Gastrocnemius medialis (tissue), 4 donors: Measurements from ENCODE around the gene DBNL. TPM values are rescaled to one million over a fixed set of nuclear protein-coding genes. Genes with fewer than 3 reads are reported as not detected.

Experiments used
- ATAC-seq, 2 donors: fragments of 150-250 bp; one replicate each; pipeline ENCODE4 v1.9.1; 2016
- DNase-seq, 2 donors: peaks; one replicate each; pipeline ENCODE4 v3.0.0-alpha.2; 2019
- H3K27ac ChIP-seq, 4 donors: fragments of 200-600 bp; sonication (generic); 1 replicate in 1 of 4; 2 replicates in 3 of 4; pipeline ENCODE4 v1.5.1; 2016 to 2018; ENCODE audit warnings: mild to moderate bottlenecking in 2 of 4, moderate library complexity in 1 of 4
- H3K27me3 ChIP-seq, 3 donors: fragments of 200-600 bp; sonication (generic) in 2 of 3; 1 replicate in 1 of 3; 2 replicates in 2 of 3; pipeline versions ENCODE4 v1.5.1 to v1.6.0; 2016 to 2019; ENCODE audit warnings: mild to moderate bottlenecking in 1 of 3, moderate library complexity in 1 of 3
- H3K36me3 ChIP-seq, 2 donors: fragments of 200-600 bp; sonication (generic) in 1 of 2; one replicate each; pipeline ENCODE4 v1.5.1; 2017 to 2018
- H3K4me1 ChIP-seq, 2 donors: fragments of 200-600 bp; sonication (generic) in 1 of 2; one replicate each; pipeline ENCODE4 v1.5.1; 2016 to 2017; ENCODE audit warnings: mild to moderate bottlenecking in 2 of 2
- H3K4me3 ChIP-seq, 4 donors: fragments of 200-600 bp; sonication (generic) in 3 of 4; 1 replicate in 1 of 4; 2 replicates in 3 of 4; pipeline ENCODE4 v1.5.1; 2016 to 2019; ENCODE audit warnings: mild to moderate bottlenecking in 2 of 4
- H3K9me3 ChIP-seq, 3 donors: fragments of 200-600 bp; sonication (generic) in 2 of 3; 1 replicate in 1 of 3; 2 replicates in 2 of 3; pipeline ENCODE4 v1.5.1; 2016 to 2019
- POLR2A ChIP-seq, 2 donors: fragments of 450-650 bp; IDR thresholded peaks; one replicate each; pipeline ENCODE4 v1.6.1; 2017; ENCODE audit warnings: antibody characterized with exemption in 2 of 2, mild to moderate bottlenecking in 2 of 2, moderate library complexity in 2 of 2
- in situ Hi-C, 4 donors: fragments of 200-750 bp; cut with MboI; loops; one replicate each; pipeline versions ENCODE4 v1.15.0 to v1.8.0; 2017; ENCODE audit warnings: low sequenced_read_pairs in 4 of 4
- intact Hi-C: fragments of 100-400 bp; cut with DNase I; formaldehyde crosslinking; loops from one replicate; pipeline ENCODE4 v1.15.1; 2023; ENCODE audit warnings: low total_unique reads
- total RNA-seq, 4 donors: library from RNA; depleted of rRNA; stranded (reverse); fragments of >200 nt; gene quantifications; one replicate each; pipeline versions ENCODE4 v1.1.0 to v1.2.3, GENCODE V29; 2016
- TF ChIP-seq, protein P1 (sequence below), 5 experiments: fragments of 450-650 bp in 3 of 5; fragments of 200-600 bp in 2 of 5; sonication (generic) in 2 of 5; IDR thresholded peaks in 4 of 5; conservative IDR thresholded peaks in 1 of 5; 1 replicate in 4 of 5; 2 replicates in 1 of 5; pipeline ENCODE4 v1.5.1; 2016 to 2019; ENCODE audit warnings: antibody characterized with exemption in 5 of 5, mild to moderate bottlenecking in 3 of 5, moderate library complexity in 3 of 5

DBNL gene
- total RNA-seq, 4 donors from 2014 or later: 48.0 to 77.2 (median 56.0) TPM

DNA sequence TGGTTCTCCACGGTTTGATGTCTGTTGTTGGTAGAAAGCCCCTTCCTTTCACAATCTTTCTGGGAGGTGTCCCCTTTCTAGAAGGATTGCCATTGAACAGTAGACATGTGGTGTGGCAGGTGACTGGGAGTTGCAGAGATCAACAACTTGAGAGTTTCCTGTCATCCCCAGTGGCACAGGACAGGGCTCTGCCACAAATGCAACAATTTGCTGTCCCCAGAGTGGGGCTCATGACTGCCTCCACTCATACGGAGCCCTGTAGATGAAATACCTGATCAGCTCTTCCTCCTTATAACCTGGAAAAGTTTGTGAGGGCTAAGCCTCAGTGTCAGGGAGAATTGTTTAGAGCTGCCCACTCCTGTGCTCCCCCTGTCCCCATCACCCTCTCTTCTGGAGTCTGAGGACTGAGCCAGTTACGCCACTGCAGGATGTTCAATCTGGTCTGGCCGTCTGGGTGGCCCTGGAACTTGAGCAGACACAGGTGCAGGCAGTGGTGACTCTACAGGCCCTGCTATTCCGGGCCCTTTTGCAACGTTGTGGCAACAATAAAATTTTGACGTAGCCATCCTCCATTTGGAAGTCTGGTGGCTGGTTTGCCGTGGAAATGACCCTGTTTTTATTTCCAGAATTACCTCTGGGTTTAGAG lies 6.5 kb downstream of the DBNL start:
- no peak for TF ChIP-seq POLR2A (IDR thresholded peaks at IDR 0.05)
- TF ChIP-seq, protein P1, sequence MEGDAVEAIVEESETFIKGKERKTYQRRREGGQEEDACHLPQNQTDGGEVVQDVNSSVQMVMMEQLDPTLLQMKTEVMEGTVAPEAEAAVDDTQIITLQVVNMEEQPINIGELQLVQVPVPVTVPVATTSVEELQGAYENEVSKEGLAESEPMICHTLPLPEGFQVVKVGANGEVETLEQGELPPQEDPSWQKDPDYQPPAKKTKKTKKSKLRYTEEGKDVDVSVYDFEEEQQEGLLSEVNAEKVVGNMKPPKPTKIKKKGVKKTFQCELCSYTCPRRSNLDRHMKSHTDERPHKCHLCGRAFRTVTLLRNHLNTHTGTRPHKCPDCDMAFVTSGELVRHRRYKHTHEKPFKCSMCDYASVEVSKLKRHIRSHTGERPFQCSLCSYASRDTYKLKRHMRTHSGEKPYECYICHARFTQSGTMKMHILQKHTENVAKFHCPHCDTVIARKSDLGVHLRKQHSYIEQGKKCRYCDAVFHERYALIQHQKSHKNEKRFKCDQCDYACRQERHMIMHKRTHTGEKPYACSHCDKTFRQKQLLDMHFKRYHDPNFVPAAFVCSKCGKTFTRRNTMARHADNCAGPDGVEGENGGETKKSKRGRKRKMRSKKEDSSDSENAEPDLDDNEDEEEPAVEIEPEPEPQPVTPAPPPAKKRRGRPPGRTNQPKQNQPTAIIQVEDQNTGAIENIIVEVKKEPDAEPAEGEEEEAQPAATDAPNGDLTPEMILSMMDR (IDR thresholded peaks at IDR 0.05 in 4 of 5, conservative IDR thresholded peaks at IDR 0.05 in 1 of 5): no peak
- H3K27me3 ChIP-seq: no peaks in the 10 kb centered on the region
- H3K27ac ChIP-seq: peak overlapping the region in 1 of 4 donors; percentile 22
- peaks cover 0 to 58% of the 10 kb centered on the region in 2 donors for H3K36me3 ChIP-seq
- DNase-seq: peak in 1 of 2 donors; percentile 18
- H3K4me1 ChIP-seq: peaks cover 8 to 12% of the 10 kb centered on the region in 2 donors
- in situ Hi-C loops (no loop called here), intact Hi-C loops (no loop called here)
- peak in 1 of 2 donors; percentile 47 for ATAC-seq
- H3K4me3 ChIP-seq: no peak overlapping the region
- no peaks in the 10 kb centered on the region for H3K9me3 ChIP-seq

DNA sequence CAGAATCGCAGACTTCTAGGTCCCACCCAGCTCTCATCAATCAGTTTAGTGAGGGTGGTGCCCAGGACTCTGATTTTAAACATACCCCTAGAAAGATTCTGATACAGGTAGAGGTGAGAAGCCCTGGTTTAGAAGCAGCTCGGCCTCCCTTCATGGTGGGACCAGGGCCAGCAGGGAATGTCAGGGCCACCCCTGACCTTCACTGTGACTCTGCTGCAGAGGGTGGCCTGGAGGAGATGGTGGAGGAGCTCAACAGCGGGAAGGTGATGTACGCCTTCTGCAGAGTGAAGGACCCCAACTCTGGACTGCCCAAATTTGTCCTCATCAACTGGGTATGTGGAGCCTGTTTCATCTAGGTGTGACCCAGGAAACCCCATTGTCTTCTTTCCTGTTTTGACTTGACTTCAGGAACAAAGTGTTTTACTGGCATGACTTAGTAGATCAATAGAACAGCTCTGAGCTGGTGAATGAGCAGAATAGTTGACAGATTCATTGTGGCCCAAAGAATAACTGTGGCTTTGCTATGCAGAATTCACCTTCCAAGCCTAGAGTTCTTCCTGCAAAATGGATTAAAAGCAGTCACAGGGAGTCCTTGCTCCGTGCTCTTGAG lies 7.2 kb downstream of the DBNL start:
- TF ChIP-seq, protein P1 (IDR thresholded peaks at IDR 0.05 in 4 of 5, conservative IDR thresholded peaks at IDR 0.05 in 1 of 5): no peak
- no peak for TF ChIP-seq POLR2A (IDR thresholded peaks at IDR 0.05)
- H3K9me3 ChIP-seq: no peaks in the 10 kb centered on the region
- ATAC-seq: no peak
- H3K27me3 ChIP-seq: no peaks in the 10 kb centered on the region
- H3K4me1 ChIP-seq: peaks cover 2 to 11% of the 10 kb centered on the region in 2 donors
- H3K4me3 ChIP-seq: no peak overlapping the region
- no peak for DNase-seq
- in situ Hi-C loops (no loop called here), intact Hi-C loops (no loop called here)
- H3K36me3 ChIP-seq: peaks cover 0 to 59% of the 10 kb centered on the region in 2 donors
- peak overlapping the region in 1 of 4 donors; percentile 22 for H3K27ac ChIP-seq

DNA sequence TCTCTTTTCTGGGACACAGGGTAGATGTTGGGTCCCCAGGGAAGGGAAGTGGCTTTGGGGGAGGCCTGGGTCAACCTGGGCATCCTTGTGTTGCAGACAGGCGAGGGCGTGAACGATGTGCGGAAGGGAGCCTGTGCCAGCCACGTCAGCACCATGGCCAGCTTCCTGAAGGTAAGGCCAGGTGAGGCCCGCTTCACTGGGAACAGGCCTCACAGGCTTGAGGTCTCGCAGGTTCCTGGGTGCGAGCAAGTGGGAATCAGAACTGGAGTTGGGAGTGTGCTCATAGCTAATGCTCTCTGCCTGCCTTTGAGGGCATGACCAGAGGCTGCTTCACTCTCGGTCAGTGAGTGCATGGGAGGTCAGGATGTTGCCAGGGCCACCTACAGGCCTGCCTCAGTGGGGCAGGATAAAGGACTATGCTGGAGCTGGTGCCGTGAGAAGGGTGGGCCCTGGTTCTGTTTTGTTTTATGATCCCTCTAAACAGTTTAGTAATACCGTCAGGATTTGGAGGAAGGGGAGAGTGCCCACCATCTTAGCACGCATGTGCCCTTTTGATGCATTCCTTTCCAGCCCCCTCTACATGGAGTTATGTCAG lies 8.4 kb downstream of the DBNL start:
- Histone ChIP-seq H3K9me3 (no peaks in the 10 kb centered on the region), H3K27me3 (no peaks in the 10 kb centered on the region), H3K4me3 (no peak overlapping the region), H3K27ac (no peak overlapping the region), H3K4me1 (peaks cover 5 to 11% of the 10 kb centered on the region in 2 donors), H3K36me3 (peaks cover 0 to 66% of the 10 kb centered on the region in 2 donors)
- TF ChIP-seq, protein P1 (IDR thresholded peaks at IDR 0.05 in 4 of 5, conservative IDR thresholded peaks at IDR 0.05 in 1 of 5): no peak
- TF ChIP-seq POLR2A (IDR thresholded peaks at IDR 0.05): no peak
- DNase-seq: no peak
- ATAC-seq: no peak
- in situ Hi-C loops: no loop called here
- intact Hi-C loops: no loop called here

DNA sequence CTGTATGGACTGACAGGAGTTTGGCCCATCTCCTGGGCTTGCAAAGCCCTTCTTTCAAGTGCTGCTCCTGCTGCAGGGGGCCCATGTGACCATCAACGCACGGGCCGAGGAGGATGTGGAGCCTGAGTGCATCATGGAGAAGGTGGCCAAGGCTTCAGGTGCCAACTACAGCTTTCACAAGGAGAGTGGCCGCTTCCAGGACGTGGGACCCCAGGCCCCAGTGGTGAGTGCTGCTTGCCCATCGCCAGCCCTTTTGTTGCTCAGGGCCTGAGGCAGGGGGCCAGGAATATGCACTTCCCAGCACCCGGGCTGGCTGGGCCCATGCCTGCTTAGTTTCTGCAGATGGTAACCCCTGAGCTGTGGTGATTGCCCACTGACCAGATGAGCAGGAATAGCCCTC lies 12.2 kb downstream of the DBNL start:
- Histone ChIP-seq H3K27ac (peak overlapping the region in 1 of 4 donors; percentile 39), H3K27me3 (no peaks in the 10 kb centered on the region), H3K9me3 (no peaks in the 10 kb centered on the region), H3K4me3 (no peak overlapping the region), H3K36me3 (peaks cover 0 to 78% of the 10 kb centered on the region in 2 donors), H3K4me1 (peaks cover 8 to 9% of the 10 kb centered on the region in 2 donors)
- peak in 1 of 2 donors; percentile 12 for DNase-seq
- TF ChIP-seq, protein P1 (IDR thresholded peaks at IDR 0.05 in 4 of 5, conservative IDR thresholded peaks at IDR 0.05 in 1 of 5): no peak
- no peak for TF ChIP-seq POLR2A (IDR thresholded peaks at IDR 0.05)
- in situ Hi-C loops: no loop called here
- intact Hi-C loops: no loop called here
- ATAC-seq: no peak
